GM19328 (cell line): ENCODE results near the gene ARID3B.
"Not testable (repeated sequence)": the region's sequence is repeated elsewhere in the genome, so short reads cannot be mapped to it uniquely, and the experiment has no call there.

Experiments
- ATAC-seq: cut with Tn5 transposase; IDR thresholded peaks from one replicate; pipeline ENCODE4 v1.9.1; 2021; ENCODE audit warnings: mild to moderate bottlenecking, moderate library complexity; ENCODE audit not compliant: unreplicated experiment

The ARID3B gene

GRCh38 chr15:74618841-74619596, 78.0 kb downstream of the ARID3B start:
- no peak for ATAC-seq

GRCh38 chr15:74619916-74620635, 79.1 kb downstream of the ARID3B start:
- no peak for ATAC-seq

DNA sequence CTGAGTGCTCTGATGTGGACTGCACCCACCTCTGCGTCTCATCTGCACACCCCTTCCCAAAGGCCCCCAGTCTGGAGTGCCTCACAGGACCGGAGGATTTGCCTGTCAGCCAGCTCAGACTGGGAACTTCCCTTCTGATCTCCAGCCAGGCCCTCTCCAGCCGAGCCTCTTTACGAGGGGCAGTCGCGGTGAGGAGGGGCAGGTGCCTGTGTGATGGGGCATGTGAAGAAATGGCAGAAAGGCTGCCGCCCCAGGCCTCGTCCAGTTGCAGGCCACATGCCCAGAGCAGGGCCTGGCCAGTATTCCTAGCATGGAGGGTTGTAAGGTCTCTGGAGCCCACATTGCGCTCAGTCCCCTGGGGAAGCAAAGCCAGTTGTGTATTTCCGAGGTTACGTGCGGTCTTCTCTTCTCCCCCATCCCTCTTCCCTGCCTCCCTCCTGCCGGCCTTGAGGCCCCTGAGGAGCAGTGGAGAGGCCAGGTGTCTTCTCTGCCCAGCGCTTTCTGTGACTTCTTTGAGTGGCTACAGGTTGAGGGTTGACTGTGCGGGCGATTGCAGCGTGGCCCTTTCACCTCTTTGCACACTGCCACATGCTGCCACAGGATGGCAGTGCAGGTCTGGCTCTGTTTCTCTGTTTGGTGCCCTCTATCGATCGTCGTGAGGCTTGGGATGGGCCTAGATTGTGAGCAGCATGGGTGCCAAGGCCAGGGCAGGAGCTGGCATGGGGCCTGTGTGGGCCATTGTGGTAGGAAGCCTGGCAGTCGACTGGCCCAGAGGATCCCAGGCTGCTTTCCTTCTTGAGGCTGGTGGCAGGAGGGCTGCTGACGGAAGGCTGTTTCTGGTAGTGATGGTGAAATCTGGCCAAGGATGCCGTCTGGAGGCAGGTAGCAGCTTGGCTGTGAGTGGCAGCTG, 79.9 kb downstream of the ARID3B start:
- ATAC-seq, result no peak

- no peak for ATAC-seq
These were observed 80.5 kb downstream of the ARID3B start for GRCh38 chr15:74621546-74621920.

- ATAC-seq, result no peak
These were observed 80.9 kb downstream of the ARID3B start for GRCh38 chr15:74621936-74622335.

- ATAC-seq, result no peak
These were observed 81.7 kb downstream of the ARID3B start for GRCh38 chr15:74622758-74623157.

DNA sequence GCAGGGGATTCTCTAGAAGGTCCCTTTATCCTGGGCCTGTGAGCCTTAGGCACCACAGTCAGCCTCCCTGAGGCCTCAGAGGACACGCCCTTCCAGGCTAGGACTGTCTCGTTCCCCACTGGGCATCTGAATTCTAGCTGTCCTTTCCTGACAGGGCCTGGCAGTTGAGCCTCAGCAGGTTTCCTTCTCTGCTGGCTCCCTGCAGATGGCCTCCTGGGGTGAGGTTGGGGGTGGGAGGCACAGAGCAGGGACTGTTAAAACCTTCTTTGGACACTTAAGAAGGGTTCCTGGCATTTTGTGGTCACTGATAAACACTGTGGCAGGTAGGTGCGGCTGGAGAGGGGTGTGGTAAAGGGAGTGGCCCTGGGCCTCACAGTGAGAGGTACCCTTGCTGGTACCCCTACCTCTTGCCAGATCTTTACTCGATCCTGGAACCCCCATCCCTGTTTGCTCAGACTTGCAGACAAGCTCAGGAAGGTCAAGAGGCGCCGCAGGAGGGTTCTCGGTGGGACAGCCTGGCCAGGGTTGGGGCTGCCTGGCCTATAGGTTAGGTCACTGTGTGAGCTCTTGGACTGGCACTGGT, 83.1 kb downstream of the ARID3B start:
- no peak for ATAC-seq

- no peak for ATAC-seq
These were observed 84.7 kb downstream of the ARID3B start for GRCh38 chr15:74625693-74626092.

DNA sequence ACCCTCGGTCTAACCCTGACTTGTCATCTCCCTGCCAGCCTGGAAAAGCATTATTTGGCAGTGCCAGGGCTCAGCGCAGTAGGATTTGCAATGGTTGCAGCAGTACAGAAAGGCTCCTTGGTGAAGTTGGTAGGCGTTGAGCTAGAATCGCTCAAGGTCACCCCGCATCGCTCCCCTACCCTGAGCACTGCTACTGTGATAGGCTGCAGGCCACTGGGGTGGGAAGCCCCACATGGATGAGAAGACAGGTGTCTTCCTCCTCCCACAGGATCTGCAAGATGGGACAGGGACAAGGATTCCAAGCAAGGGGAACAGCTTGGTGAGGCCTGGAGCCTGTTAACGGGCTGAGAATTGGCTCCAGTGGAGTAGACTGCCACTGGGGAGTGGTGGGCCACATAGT, 85.3 kb downstream of the ARID3B start:
- no peak for ATAC-seq

- ATAC-seq, result no peak
These were observed 86.0 kb downstream of the ARID3B start for GRCh38 chr15:74626752-74627692.

DNA sequence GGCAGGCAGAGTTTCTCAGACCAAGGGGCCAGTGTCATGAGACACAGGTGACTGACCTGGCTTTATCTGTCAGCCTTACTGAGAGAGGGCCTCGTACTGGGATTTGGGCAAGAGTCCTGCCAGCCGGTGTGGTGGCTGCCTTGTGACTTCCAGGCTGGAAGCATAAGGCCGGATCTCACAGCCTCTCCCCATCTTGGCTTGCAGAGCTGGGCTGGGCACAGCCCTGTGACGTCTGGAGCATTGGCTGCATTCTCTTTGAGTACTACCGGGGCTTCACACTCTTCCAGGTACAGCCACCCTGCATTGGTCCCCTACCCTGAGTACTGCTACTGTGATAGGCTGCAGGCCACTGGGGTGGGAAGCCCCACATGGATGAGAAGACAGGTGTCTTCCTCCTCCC, 86.7 kb downstream of the ARID3B start:
- no peak for ATAC-seq

DNA sequence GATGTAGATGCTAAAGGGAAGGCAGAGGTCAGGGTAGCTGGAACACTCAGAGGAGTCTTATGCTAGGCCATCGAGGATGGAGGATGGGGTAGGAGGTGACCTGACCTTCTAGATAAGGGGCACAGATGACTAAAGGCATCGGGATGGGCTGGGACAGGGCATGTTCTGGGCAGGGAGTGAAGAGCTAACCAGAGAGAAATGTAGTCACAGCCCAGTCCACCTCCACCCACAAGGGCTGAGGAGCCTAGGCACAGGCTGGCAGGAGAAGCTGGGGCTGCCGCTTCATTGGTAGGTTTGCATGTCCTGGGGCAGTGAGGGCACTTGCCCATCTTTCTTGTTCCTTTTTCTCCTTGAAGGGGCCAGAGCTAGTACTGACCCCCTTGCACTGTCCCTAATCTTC, 87.2 kb downstream of the ARID3B start:
- no peak for ATAC-seq

DNA sequence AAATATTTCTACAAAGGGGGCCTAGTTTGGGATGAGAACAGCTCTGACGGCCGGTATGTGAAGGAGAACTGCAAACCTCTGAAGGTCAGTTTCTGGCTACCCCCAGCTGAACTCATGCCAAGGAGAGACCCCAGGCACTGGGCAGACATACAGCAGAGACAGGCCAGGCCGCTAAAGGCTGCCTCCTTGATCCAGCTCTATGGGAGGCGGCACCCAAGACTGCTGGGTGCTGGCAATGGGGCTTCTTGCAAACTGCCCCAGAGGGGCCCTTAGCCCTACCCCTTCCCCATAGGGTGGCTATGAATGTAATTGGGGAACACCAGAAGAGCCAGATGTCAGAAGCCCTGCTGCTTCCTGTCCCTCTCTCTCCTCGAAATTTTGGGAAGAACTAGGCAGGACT, 87.9 kb downstream of the ARID3B start:
- no peak for ATAC-seq

DNA sequence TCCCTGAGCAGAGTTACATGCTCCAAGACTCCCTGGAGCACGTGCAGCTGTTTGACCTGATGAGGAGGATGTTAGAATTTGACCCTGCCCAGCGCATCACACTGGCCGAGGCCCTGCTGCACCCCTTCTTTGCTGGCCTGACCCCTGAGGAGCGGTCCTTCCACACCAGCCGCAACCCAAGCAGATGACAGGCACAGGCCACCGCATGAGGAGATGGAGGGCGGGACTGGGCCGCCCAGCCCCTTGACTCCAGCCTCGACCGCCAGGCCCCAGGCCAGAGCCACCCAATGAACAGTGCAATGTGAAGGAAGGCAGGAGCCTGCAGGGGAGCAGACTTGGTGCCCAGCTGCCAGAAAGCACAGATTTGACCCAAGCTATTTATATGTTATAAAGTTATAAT, 88.7 kb downstream of the ARID3B start:
- not testable (repeated sequence) for ATAC-seq

- ATAC-seq, result no peak
These were observed 89.5 kb downstream of the ARID3B start for GRCh38 chr15:74630284-74631086.

DNA sequence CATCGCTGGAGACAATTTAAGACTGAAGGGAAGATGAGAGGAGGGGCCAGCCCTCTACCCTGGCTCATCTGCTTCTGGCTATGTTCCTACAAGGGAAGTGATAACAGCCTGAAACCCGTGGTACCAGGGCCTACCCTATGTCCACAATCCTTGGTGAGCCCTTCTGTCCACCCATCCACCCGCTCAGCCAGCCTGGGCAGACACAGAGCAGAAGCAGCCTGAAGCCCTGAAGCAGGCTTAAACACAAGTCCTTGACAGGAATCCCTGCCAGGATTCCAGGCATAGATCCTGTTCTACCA, 90.0 kb downstream of the ARID3B start:
- no peak for ATAC-seq

DNA sequence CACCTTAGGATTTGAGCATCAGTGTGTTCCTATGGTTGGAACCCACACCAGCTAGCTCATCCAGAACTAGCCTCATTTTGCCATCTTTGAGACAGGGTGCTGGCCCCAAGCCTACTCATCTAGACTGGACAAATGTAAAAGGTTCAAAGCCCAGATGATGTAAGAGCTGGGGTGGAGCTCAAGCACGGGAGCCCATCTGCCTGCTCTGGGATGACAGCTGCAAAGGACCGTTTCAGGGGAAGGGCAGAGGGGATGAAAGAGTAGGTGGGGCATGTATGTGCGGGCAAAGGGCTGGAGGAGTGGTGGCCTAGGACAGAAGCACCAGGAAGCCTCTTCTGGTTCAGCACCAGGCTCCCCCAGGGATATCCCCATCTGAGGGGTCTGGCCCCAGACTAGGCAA, 90.4 kb downstream of the ARID3B start:
- ATAC-seq, result no peak

DNA sequence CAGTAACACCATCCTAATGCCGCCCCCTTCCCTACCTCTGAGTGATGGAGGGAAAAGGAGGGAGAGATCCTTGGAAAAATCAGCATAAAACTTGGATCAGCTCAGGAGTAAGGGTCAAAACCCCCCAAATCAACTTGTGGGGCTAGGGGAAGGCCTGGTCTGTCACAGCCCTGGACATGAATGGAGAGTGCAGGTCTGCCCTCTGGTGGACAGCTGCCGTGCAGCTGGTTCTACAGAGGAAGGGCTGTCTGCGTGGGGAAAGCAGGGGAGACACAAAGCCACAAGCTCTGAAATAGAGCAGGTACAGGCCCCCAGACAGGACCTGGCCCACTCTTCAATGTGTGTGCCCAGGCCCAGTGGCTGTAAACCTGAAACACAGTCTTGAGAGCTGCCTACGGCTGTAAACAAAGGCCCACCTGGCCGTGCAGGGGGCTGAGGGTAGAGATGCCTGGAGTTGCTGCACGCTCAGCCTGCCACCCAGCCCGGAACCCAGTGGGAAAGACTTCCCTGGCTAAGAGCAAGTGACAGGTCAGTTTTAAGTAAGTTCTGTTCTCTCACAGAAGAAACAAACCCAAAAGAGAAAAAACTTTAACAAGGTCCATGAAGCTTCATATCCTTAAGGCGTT, 91.0 kb downstream of the ARID3B start:
- ATAC-seq, result no peak

- ATAC-seq, result no peak
These were observed 91.6 kb downstream of the ARID3B start for GRCh38 chr15:74632601-74633000.
